HG02763 (cell line): ENCODE results near the gene CDH15.
"Not testable (repeated sequence)": the region's sequence is repeated elsewhere in the genome, so short reads cannot be mapped to it uniquely, and the experiment has no call there.

Experiments
- ATAC-seq: cut with Tn5 transposase; IDR thresholded peaks from one replicate; pipeline ENCODE4 v1.9.1; 2021; ENCODE audit warnings: mild to moderate bottlenecking, moderate library complexity; ENCODE audit not compliant: unreplicated experiment

The CDH15 gene

GRCh38 chr16:89185887-89186592 is 14.5 kb downstream of the CDH15 start:
- ATAC-seq = not testable (repeated sequence)

GRCh38 chr16:89186593-89187031 is 15.1 kb downstream of the CDH15 start:
- not testable (repeated sequence) for ATAC-seq

- no peak for ATAC-seq
Observed at GRCh38 chr16:89187032-89187769, 15.7 kb downstream of the CDH15 start.

GRCh38 chr16:89187770-89188392 is 16.3 kb downstream of the CDH15 start:
- no peak for ATAC-seq

GRCh38 chr16:89188471-89189357 is 17.2 kb downstream of the CDH15 start:
- ATAC-seq = not testable (repeated sequence)

GRCh38 chr16:89189358-89190025 is 17.9 kb downstream of the CDH15 start:
- ATAC-seq = no peak

- no peak for ATAC-seq
Observed at GRCh38 chr16:89190150-89190958, 18.8 kb downstream of the CDH15 start.

- ATAC-seq = no peak
Observed at GRCh38 chr16:89191033-89191900, 19.7 kb downstream of the CDH15 start.

- no peak for ATAC-seq
Observed at GRCh38 chr16:89191901-89192185, 20.3 kb downstream of the CDH15 start.

GRCh38 chr16:89192186-89192955 is 20.8 kb downstream of the CDH15 start:
- ATAC-seq = not testable (repeated sequence)

- ATAC-seq = no peak
Observed at GRCh38 chr16:89192956-89193575, 21.5 kb downstream of the CDH15 start.

- ATAC-seq = no peak
Observed at GRCh38 chr16:89193576-89194293, 22.2 kb downstream of the CDH15 start.

- no peak for ATAC-seq
Observed at GRCh38 chr16:89194340-89195311, 23.1 kb downstream of the CDH15 start.

GRCh38 chr16:89195521-89196171 is 24.1 kb downstream of the CDH15 start:
- ATAC-seq = no peak

- ATAC-seq = no peak
Observed at GRCh38 chr16:89197033-89197632, 25.6 kb downstream of the CDH15 start.
